H1 (cell line): ENCODE data around the gene PGM3. TPM values are rescaled to one million over a fixed set of nuclear protein-coding genes. Genes with fewer than 3 reads are reported as not detected.

Source experiments
- CTCF ChIA-PET: fragments of 300-600 bp; sonication (Branson Sonifier 250); formaldehyde crosslinking; loops from one replicate; lab custom pipeline; 2021; ENCODE audit not compliant: partially characterized antibody; lab: Charles Lee
- POLR2A ChIA-PET: fragments of 300-600 bp; sonication (Branson Sonifier 250); formaldehyde crosslinking; loops from one replicate; lab custom pipeline; 2021; ENCODE audit warnings: inconsistent platforms; ENCODE audit not compliant: partially characterized antibody; lab: Charles Lee
- DNase-seq, 2 experiments: peaks; one replicate each; pipeline versions ENCODE4 v3.0.0 to v3.0.0-alpha.2; 2010 to 2022; ENCODE audit warnings: low spot score in 2 of 2, low read depth in 1 of 2, mixed read lengths in 1 of 2
- FAIRE-seq: peaks from 2 replicates; lab custom pipeline; 2011; peaks lifted over from hg19 to GRCh38; lab: Jason Lieb, UNC
- H2AFZ ChIP-seq: 2 replicates; pipeline ENCODE4 v1.8.1; 2012; ENCODE audit warnings: low read length, inconsistent platforms
- H2AK5ac ChIP-seq: 2 replicates; pipeline ENCODE4 v1.6.1; 2013; ENCODE audit warnings: low read depth, low read length
- H2BK120ac ChIP-seq: replicated peaks from 2 replicates; pipeline ENCODE3; 2013; ENCODE audit warnings: low read depth, low read length, inconsistent platforms
- H2BK12ac ChIP-seq: 2 replicates; pipeline ENCODE4 v1.6.1; 2013; ENCODE audit warnings: low read depth, low read length
- H2BK15ac ChIP-seq: 2 replicates; pipeline ENCODE4 v1.6.1; 2013; ENCODE audit warnings: low read length
- H2BK20ac ChIP-seq: 2 replicates; pipeline ENCODE4 v1.6.1; 2013; ENCODE audit warnings: low read length
- H2BK5ac ChIP-seq: 2 replicates; pipeline ENCODE4 v1.6.1; 2013; ENCODE audit warnings: low read depth, low read length
- H3K14ac ChIP-seq: 2 replicates; pipeline ENCODE4 v1.6.1; 2013; ENCODE audit warnings: inconsistent platforms; ENCODE audit not compliant: insufficient read length
- H3K18ac ChIP-seq: 2 replicates; pipeline ENCODE4 v1.6.1; 2013; ENCODE audit warnings: low read length; ENCODE audit errors: extremely low read depth
- H3K23ac ChIP-seq: 2 replicates; pipeline ENCODE4 v1.6.1; 2013; ENCODE audit warnings: inconsistent platforms; ENCODE audit not compliant: insufficient read length
- H3K23me2 ChIP-seq: 2 replicates; pipeline ENCODE4 v1.6.1; 2013; ENCODE audit warnings: low read depth, low read length
- H3K27ac ChIP-seq: 2 replicates; pipeline ENCODE4 v1.6.1; 2011; ENCODE audit warnings: low read depth, low read length, inconsistent platforms
- H3K27me3 ChIP-seq, 4 experiments: replicated peaks in 1 of 4; 1 replicate in 1 of 4; 2 replicates in 3 of 4; pipeline versions ENCODE4 v1.6.1 to v1.8.1; 2011 to 2013; ENCODE audit warnings: low read length in 3 of 4, mild to moderate bottlenecking in 3 of 4, inconsistent platforms in 2 of 4, mixed read lengths in 2 of 4, moderate library complexity in 1 of 4; ENCODE audit not compliant: control insufficient read depth in 3 of 4, insufficient read depth in 3 of 4; ENCODE audit errors: extremely low read depth in 1 of 4
- H3K36me3 ChIP-seq, 4 experiments: 2 replicates each; pipeline versions ENCODE4 v1.6.1 to v1.8.1; 2011 to 2013; ENCODE audit warnings: mild to moderate bottlenecking in 4 of 4, low read length in 3 of 4, moderate library complexity in 2 of 4, control low read depth in 1 of 4, inconsistent platforms in 1 of 4; ENCODE audit not compliant: insufficient read depth in 4 of 4, control insufficient read depth in 2 of 4
- H3K4ac ChIP-seq: replicated peaks from 2 replicates; pipeline ENCODE3; 2013; ENCODE audit warnings: low read length, low read depth, mixed read lengths, inconsistent platforms; ENCODE audit not compliant: insufficient read length
- H3K4me1 ChIP-seq, 4 experiments: replicated peaks in 1 of 4; 1 replicate in 1 of 4; 2 replicates in 3 of 4; pipeline versions ENCODE4 v1.6.1 to v1.8.1; 2011 to 2013; ENCODE audit warnings: low read length in 3 of 4, inconsistent platforms in 2 of 4, mixed read lengths in 1 of 4; ENCODE audit not compliant: insufficient read depth in 4 of 4, control insufficient read depth in 3 of 4
- H3K4me2 ChIP-seq, 2 experiments: 2 replicates each; pipeline versions ENCODE4 v1.6.1 to v1.8.1; 2011 to 2013; ENCODE audit warnings: low read depth in 2 of 2, low read length in 2 of 2, control low read depth in 1 of 2, inconsistent platforms in 1 of 2, mild to moderate bottlenecking in 1 of 2; ENCODE audit not compliant: insufficient read depth in 1 of 2
- H3K4me3 ChIP-seq, 4 experiments: fragments of 200-600, 300-600 bp in 1 of 4; sonication (generic), shearing (Covaris generic), sonication (Bioruptor Twin) in 1 of 4; 2 replicates each; pipeline versions ENCODE4 v1.5.1 to v1.8.1; 2011 to 2016; ENCODE audit warnings: low read length in 4 of 4, low read depth in 3 of 4, control low read depth in 2 of 4, inconsistent platforms in 2 of 4, mild to moderate bottlenecking in 2 of 4, mixed read lengths in 1 of 4, moderate library complexity in 1 of 4; ENCODE audit not compliant: insufficient read depth in 2 of 4; ENCODE audit errors: extremely low read depth in 1 of 4
- H3K56ac ChIP-seq: replicated peaks from 2 replicates; pipeline ENCODE3; 2013; ENCODE audit warnings: low read depth, mild to moderate bottlenecking, mixed read lengths, low read length, inconsistent platforms; ENCODE audit not compliant: insufficient read length
- H3K79me1 ChIP-seq: 2 replicates; pipeline ENCODE4 v1.6.1; 2013; ENCODE audit warnings: low read depth, low read length, control low read depth
- H3K79me2 ChIP-seq, 2 experiments: 2 replicates each; pipeline versions ENCODE4 v1.6.1 to v1.8.1; 2012 to 2013; ENCODE audit warnings: low read length in 2 of 2, mild to moderate bottlenecking in 2 of 2, inconsistent platforms in 1 of 2; ENCODE audit not compliant: insufficient read depth in 2 of 2, control insufficient read depth in 1 of 2
- H3K9ac ChIP-seq, 4 experiments: replicated peaks in 1 of 4; 1 replicate in 1 of 4; 2 replicates in 3 of 4; pipeline versions ENCODE4 v1.6.1 to v1.8.1; 2011 to 2013; ENCODE audit warnings: low read depth in 3 of 4, low read length in 3 of 4, control low read depth in 2 of 4, mild to moderate bottlenecking in 2 of 4, moderate library complexity in 2 of 4, inconsistent platforms in 1 of 4; ENCODE audit errors: extremely low read depth in 1 of 4
- H3K9me3 ChIP-seq, 2 experiments: 2 replicates each; pipeline versions ENCODE4 v1.6.1 to v1.8.1; 2012 to 2013; ENCODE audit warnings: mild to moderate bottlenecking in 2 of 2, moderate library complexity in 2 of 2, control low read depth in 1 of 2, inconsistent platforms in 1 of 2, low read depth in 1 of 2, low read length in 1 of 2, mixed read lengths in 1 of 2; ENCODE audit not compliant: insufficient read depth in 2 of 2
- H4K20me1 ChIP-seq, 2 experiments: replicated peaks in 1 of 2; 2 replicates each; pipeline versions ENCODE3 to v1.8.1; 2011 to 2013; ENCODE audit warnings: inconsistent platforms in 2 of 2, low read length in 2 of 2, mild to moderate bottlenecking in 1 of 2; ENCODE audit not compliant: insufficient read depth in 2 of 2, control insufficient read depth in 1 of 2
- H4K5ac ChIP-seq: 2 replicates; pipeline ENCODE4 v1.6.1; 2013; ENCODE audit warnings: low read length, low read depth, mixed read lengths, inconsistent platforms; ENCODE audit not compliant: insufficient read length
- H4K8ac ChIP-seq: 2 replicates; pipeline ENCODE4 v1.8.0; 2013; ENCODE audit warnings: mild to moderate bottlenecking, moderate library complexity, low read length, inconsistent platforms; ENCODE audit not compliant: insufficient read depth; ENCODE audit errors: extremely low read depth
- H4K91ac ChIP-seq: replicated peaks from 2 replicates; pipeline ENCODE3; 2013; ENCODE audit warnings: low read length, mixed read lengths, inconsistent platforms; ENCODE audit not compliant: insufficient read length
- BCL11A ChIP-seq, 2 experiments: IDR thresholded peaks; one replicate each; pipeline ENCODE4 v1.6.1; 2011; ENCODE audit warnings: low read depth in 2 of 2, low read length in 2 of 2, mild to moderate bottlenecking in 2 of 2
- CBX8 ChIP-seq: fragments of 300-800, 300-1000 bp; sonication (generic); IDR thresholded peaks from 2 replicates; pipeline ENCODE4 v1.7.1; 2016; ENCODE audit warnings: low read depth, low read length, borderline replicate concordance
- EGR1 ChIP-seq: IDR thresholded peaks from 2 replicates; pipeline ENCODE4 v1.6.1; 2011; ENCODE audit warnings: low read depth, low read length, borderline replicate concordance
- EZH2 ChIP-seq: fragments of 200-600 bp; sonication (generic); IDR thresholded peaks from 2 replicates; pipeline ENCODE4 v1.7.1; 2012; ENCODE audit warnings: low read depth, mild to moderate bottlenecking, moderate library complexity, low read length, inconsistent platforms; ENCODE audit not compliant: severe bottlenecking
- GABPA ChIP-seq: IDR thresholded peaks from 2 replicates; pipeline ENCODE4 v1.6.1; 2011; ENCODE audit warnings: mild to moderate bottlenecking, low read length, moderate library complexity, borderline replicate concordance; ENCODE audit not compliant: insufficient read depth
- GTF2F1 ChIP-seq: IDR thresholded peaks from 2 replicates; pipeline ENCODE4 v1.6.1; 2012; ENCODE audit warnings: low read depth, low read length, improper control_type of control experiment, borderline replicate concordance
- HDAC6 ChIP-seq: IDR thresholded peaks from one replicate; pipeline ENCODE4 v1.7.1; 2012; ENCODE audit warnings: low read depth, mild to moderate bottlenecking, inconsistent platforms, low read length, moderate library complexity
- JUN ChIP-seq: IDR thresholded peaks from 2 replicates; pipeline ENCODE4 v1.6.1; 2011; ENCODE audit warnings: low read depth, mild to moderate bottlenecking, improper control_type of control experiment, low read length
- JUND ChIP-seq: IDR thresholded peaks from 2 replicates; pipeline ENCODE4 v1.6.1; 2011; ENCODE audit warnings: mild to moderate bottlenecking, improper control_type of control experiment, low read length
- KDM4A ChIP-seq: IDR thresholded peaks from one replicate; pipeline ENCODE4 v1.7.1; 2012; ENCODE audit warnings: low read depth, mild to moderate bottlenecking, moderate library complexity, low read length, inconsistent platforms; ENCODE audit not compliant: severe bottlenecking
- RFX5 ChIP-seq: IDR thresholded peaks from 2 replicates; pipeline ENCODE4 v1.6.1; 2011; ENCODE audit warnings: low read depth, low read length, improper control_type of control experiment, borderline replicate concordance
- RNF2 ChIP-seq: fragments of 200-900, 300-1000 bp; sonication (generic); IDR thresholded peaks from 2 replicates; pipeline ENCODE4 v1.7.1; 2016; ENCODE audit warnings: borderline replicate concordance, low read depth, mild to moderate bottlenecking, antibody characterized with exemption, low read length; ENCODE audit not compliant: poor library complexity, severe bottlenecking; ENCODE audit errors: missing control alignments
- SUZ12 ChIP-seq: fragments of 200-600 bp; sonication (generic); IDR thresholded peaks from 2 replicates; pipeline ENCODE4 v1.6.1; 2012; ENCODE audit warnings: mild to moderate bottlenecking, inconsistent platforms, low read length, moderate library complexity, mixed read lengths
- WGBS, 2 experiments: shearing (Covaris generic) in 1 of 2; methylation state at CpG; one replicate each; pipeline versions ENCODE4 v1.1.6 to v1.1.7; 2013 to 2015; ENCODE audit warnings: low lambda C conversion rate in 2 of 2, mixed read lengths in 2 of 2, inconsistent platforms in 1 of 2, low coverage in 1 of 2, missing lambda C conversion rate in 1 of 2; ENCODE audit not compliant: insufficient replicate concordance in 2 of 2, insufficient coverage in 1 of 2, insufficient read length in 1 of 2; ENCODE audit errors: extremely low coverage in 1 of 2, missing lambda C conversion rate in 1 of 2; 5-methylcytosine and 5-hydroxymethylcytosine counted together
- polyA plus RNA-seq, 7 experiments: library from polyadenylated mRNA; depleted of rRNA in 3 of 7; stranded (reverse) in 5 of 7; unstranded in 2 of 7; fragments of >200 nt in 5 of 7; fragments of 200-250 nt in 2 of 7; gene quantifications; 1 replicate in 5 of 7; 2 replicates in 1 of 7; 4 replicates in 1 of 7; pipeline versions ENCODE4 v1.2.1 to v1.2.3, GENCODE V29; 2011 to 2013; ENCODE audit warnings: missing spikeins in 2 of 7, mixed read lengths in 2 of 7
- total RNA-seq: library from RNA; stranded (reverse); fragmentation: NEBNext Ultra II Directional; extraction: Animal tissue kit (Norgen Biotek cat#: 25700); gene quantifications from 2 replicates; pipeline ENCODE4 v1.2.1, GENCODE V29; 2021
- TF ChIP-seq, protein P1 (sequence below): IDR thresholded peaks from 2 replicates; pipeline ENCODE4 v1.6.1; 2012; ENCODE audit warnings: inconsistent platforms

PGM3 gene
- total and polyA plus RNA-seq, 2 of the 8 experiments (the other 6 are each of a cell fraction or from before 2014, with no cell fraction given), result 14.5 to 60.5 TPM

DNA sequence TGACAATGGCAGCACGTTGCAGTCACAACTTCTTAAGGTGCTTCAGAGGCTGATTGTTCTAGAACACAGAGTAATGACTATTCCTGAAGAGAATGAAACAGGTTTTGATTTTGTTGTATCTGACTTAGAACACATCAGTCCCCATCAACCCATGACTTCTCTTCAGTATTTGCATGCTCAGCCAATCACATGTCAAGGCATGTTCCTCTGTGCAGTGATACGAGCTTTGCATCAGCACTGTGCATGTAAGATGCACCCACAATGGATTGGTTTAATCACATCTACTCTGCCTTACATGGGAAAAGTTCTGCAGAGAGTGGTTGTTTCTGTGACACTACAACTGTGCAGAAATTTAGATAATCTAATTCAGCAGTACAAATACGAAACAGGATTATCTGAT lies 54.3 kb downstream of the PGM3 start:
- Histone ChIP-seq H2BK20ac (no peak overlapping the region), H2BK120ac (no peak overlapping the region), H3K27ac (no peak overlapping the region), H2AK5ac (no peak overlapping the region), H3K36me3 (peaks cover 2 to 19% (median 11%) of the 10 kb centered on the region in 4 experiments; a peak in 6 of 8 replicates), H3K4me1 (no peaks in the 10 kb centered on the region), H3K56ac (no peak overlapping the region), H3K23ac (no peak overlapping the region), H3K9me3 (no peaks in the 10 kb centered on the region), H3K23me2 (no peaks in the 10 kb centered on the region), H4K91ac (no peak overlapping the region), H3K9ac (no peak overlapping the region), H4K8ac (no peak overlapping the region), H4K5ac (no peak overlapping the region), H3K79me2 (no peaks in the 10 kb centered on the region), H2BK12ac (no peak overlapping the region), H4K20me1 (no peaks in the 10 kb centered on the region), H3K14ac (no peak overlapping the region), H3K79me1 (no peaks in the 10 kb centered on the region), H2BK15ac (no peak overlapping the region), H3K4me2 (no peak overlapping the region), H2BK5ac (no peak overlapping the region), H3K18ac (no peak overlapping the region), H3K27me3 (no peaks in the 10 kb centered on the region), H2AFZ (no peak overlapping the region), H3K4me3 (no peak overlapping the region), H3K4ac (no peak overlapping the region)
- 94% methylated on average over 3 of the region's 3 CpGs; no CpG with 5 or more reads in 1 of the 2 experiments for WGBS, 2 experiments
- ChIA-PET CTCF (interaction anchor here (0.9 to 1.4 kb wide), 2 partner anchors 41 to 72 kb away, joined by 3 to 5 read pairs; no protein-coding TSS in a partner anchor), POLR2A (no interaction called here)
- DNase-seq (no peak), FAIRE-seq (no peak)
- TF ChIP-seq SUZ12 (no peak), RFX5 (no peak), RNF2 (no peak), EGR1 (no peak), KDM4A (no peak), EZH2 (no peak), CBX8 (no peak), HDAC6 (no peak), JUN (no peak), BCL11A (IDR thresholded peaks at IDR 0.05; ENCODE audit: low read depth in 2 of 2, low read length in 2 of 2) (no peak), GABPA (no peak), JUND (no peak), GTF2F1 (no peak)
- TF ChIP-seq, protein P1, sequence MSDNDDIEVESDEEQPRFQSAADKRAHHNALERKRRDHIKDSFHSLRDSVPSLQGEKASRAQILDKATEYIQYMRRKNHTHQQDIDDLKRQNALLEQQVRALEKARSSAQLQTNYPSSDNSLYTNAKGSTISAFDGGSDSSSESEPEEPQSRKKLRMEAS, result no peak
